ENCODE data around the gene PIAS4.
"Not testable (repeated sequence)": the region's sequence is repeated elsewhere in the genome, so short reads cannot be mapped to it uniquely, and the experiment has no call there.

The PIAS4 gene

DNA sequence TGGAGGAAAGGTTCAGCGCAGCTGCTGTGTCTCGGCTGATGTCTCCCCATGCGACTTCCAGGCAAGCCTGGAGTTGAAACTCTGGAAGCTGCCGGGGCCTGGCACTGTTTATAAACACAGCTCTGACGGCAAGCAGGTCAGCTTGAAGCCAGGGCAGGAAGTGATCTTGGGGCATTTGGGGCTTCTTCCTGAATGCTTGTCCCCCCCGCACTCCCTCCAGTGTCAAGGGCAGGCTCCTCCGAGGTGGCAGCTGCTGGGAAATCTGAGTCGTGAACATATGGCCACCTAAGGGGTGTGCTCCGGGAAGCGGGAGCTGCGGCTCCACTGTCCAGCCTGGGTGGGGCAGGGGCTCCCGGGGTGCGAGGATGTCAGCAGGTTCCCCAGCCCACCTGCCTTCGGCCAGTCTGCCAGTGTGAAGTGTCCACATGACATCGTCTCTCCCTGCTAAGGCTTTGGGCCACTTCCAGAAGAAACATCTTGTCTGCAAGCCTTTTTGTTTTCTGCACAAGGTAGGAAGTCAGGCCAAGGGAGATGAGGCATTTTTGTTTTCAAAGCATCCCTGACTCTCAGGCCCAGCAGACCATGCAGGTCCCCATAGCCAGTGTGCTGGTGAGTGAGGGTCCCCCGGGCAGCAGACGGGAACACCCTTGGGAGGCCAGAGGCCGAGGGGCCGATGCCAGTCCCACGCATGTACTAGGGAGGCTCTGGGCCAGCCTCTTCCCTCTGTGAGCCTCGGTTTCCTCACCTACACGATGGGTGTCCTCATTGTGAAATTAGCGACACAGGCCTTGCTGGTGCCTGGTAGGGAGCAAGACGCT, 2.7 kb downstream of the PIAS4 start:
- no peaks in the 10 kb centered on the region for H3K9me3 ChIP-seq (ENCODE audit: control insufficient read depth, insufficient read depth, low read length)
- H3K79me2 ChIP-seq (ENCODE audit: control insufficient read depth, low read length) = peaks cover 62% of the 10 kb centered on the region
- no peak overlapping the region for H3K27ac ChIP-seq (ENCODE audit: low read depth, low read length)
- H3K4me2 ChIP-seq (ENCODE audit: low read length) = no peak overlapping the region
- H3K36me3 ChIP-seq (ENCODE audit: control insufficient read depth, low read length) = peaks cover 26% of the 10 kb centered on the region
- peaks cover 5% of the 10 kb centered on the region; the same call in 1 of the 2 replicates for H4K20me1 ChIP-seq (ENCODE audit: control insufficient read depth, insufficient read depth, low read depth, low read length)
- H3K9me2 ChIP-seq (replicated peaks; ENCODE audit: control insufficient read depth, low read length) = no peaks in the 10 kb centered on the region
- H3K27me3 ChIP-seq (ENCODE audit: control insufficient read depth, low read length) = no peaks in the 10 kb centered on the region
- TF ChIP-seq, protein P1, sequence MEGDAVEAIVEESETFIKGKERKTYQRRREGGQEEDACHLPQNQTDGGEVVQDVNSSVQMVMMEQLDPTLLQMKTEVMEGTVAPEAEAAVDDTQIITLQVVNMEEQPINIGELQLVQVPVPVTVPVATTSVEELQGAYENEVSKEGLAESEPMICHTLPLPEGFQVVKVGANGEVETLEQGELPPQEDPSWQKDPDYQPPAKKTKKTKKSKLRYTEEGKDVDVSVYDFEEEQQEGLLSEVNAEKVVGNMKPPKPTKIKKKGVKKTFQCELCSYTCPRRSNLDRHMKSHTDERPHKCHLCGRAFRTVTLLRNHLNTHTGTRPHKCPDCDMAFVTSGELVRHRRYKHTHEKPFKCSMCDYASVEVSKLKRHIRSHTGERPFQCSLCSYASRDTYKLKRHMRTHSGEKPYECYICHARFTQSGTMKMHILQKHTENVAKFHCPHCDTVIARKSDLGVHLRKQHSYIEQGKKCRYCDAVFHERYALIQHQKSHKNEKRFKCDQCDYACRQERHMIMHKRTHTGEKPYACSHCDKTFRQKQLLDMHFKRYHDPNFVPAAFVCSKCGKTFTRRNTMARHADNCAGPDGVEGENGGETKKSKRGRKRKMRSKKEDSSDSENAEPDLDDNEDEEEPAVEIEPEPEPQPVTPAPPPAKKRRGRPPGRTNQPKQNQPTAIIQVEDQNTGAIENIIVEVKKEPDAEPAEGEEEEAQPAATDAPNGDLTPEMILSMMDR (IDR thresholded peaks at IDR 0.05; ENCODE audit: low read depth, low read length, poor library complexity, severe bottlenecking) = no peak
- no peak for TF ChIP-seq EZH2phosphoT487 (IDR thresholded peaks at IDR 0.05; ENCODE audit: borderline replicate concordance, low read length)
- H3F3A ChIP-seq (ENCODE audit: control insufficient read depth, insufficient read depth) = peaks cover 3% of the 10 kb centered on the region
- no peak overlapping the region for H3K4me3 ChIP-seq (ENCODE audit: low read length)
- H3K4me1 ChIP-seq (ENCODE audit: control insufficient read depth, low read length) = peaks cover 15% of the 10 kb centered on the region

DNA sequence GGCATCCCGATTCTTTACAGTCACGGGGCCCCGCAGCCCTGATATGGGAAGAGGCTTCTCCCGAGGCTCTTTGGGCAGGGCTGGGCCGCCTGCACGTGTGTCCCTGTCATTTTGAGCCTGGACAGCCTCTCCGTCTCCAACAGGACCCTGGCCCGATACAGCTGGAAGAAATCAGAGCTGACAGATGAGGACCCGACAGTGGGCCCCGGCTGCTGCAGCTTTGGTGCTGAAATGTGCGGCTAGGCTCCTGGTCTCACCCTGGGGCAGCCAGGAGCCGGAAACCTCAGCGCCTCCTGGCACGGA, 3.2 kb downstream of the PIAS4 start:
- H4K20me1 ChIP-seq (ENCODE audit: control insufficient read depth, insufficient read depth, low read depth, low read length) = peaks cover 5% of the 10 kb centered on the region; the same call in 1 of the 2 replicates
- peaks cover 26% of the 10 kb centered on the region for H3K36me3 ChIP-seq (ENCODE audit: control insufficient read depth, low read length)

DNA sequence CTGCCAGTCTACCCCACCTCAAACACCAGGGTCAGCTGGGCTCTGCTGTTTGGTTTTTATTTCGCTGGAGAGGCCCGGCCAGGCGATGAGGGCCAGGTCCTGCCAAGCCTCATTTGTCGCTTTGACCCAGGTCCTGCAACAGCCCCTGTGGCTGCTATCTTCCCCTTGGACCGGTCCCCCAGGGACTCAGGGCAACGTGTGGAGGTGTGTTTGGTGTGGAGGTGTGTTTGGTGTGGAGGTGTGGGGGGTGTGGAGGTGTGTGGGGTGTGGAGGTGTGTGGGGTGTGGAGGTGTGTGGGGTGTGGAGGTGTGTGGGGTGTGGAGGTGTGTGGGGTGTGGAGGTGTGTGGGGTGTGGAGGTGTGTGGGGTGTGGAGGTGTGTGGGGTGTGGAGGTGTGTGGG, 3.9 kb downstream of the PIAS4 start:
- Histone ChIP-seq H3K4me1 (ENCODE audit: control insufficient read depth, low read length) (peaks cover 14% of the 10 kb centered on the region), H3K79me2 (ENCODE audit: control insufficient read depth, low read length) (peaks cover 71% of the 10 kb centered on the region), H3K36me3 (ENCODE audit: control insufficient read depth, low read length) (peaks cover 28% of the 10 kb centered on the region)
- not testable (repeated sequence) for H3K4me3 ChIP-seq (ENCODE audit: low read length); H3F3A ChIP-seq (ENCODE audit: control insufficient read depth, insufficient read depth); H3K9me3 ChIP-seq (ENCODE audit: control insufficient read depth, insufficient read depth, low read length); H4K20me1 ChIP-seq (ENCODE audit: control insufficient read depth, insufficient read depth, low read depth, low read length); H3K4me2 ChIP-seq (ENCODE audit: low read length); H3K9me2 ChIP-seq (replicated peaks; ENCODE audit: control insufficient read depth, low read length); H3K27me3 ChIP-seq (ENCODE audit: control insufficient read depth, low read length); H3K27ac ChIP-seq (ENCODE audit: low read depth, low read length)

More for the DNA sequence above, 3.2 kb downstream of the PIAS4 start:
- peaks cover 15% of the 10 kb centered on the region for H3K4me1 ChIP-seq (ENCODE audit: control insufficient read depth, low read length)
- no peak overlapping the region for H3K4me3 ChIP-seq (ENCODE audit: low read length)
- peaks cover 66% of the 10 kb centered on the region for H3K79me2 ChIP-seq (ENCODE audit: control insufficient read depth, low read length)
- H3K4me2 ChIP-seq (ENCODE audit: low read length) = no peak overlapping the region
- peaks cover 3% of the 10 kb centered on the region for H3F3A ChIP-seq (ENCODE audit: control insufficient read depth, insufficient read depth)
- TF ChIP-seq EZH2phosphoT487 (IDR thresholded peaks at IDR 0.05; ENCODE audit: borderline replicate concordance, low read length) = no peak
- TF ChIP-seq, protein P1 (IDR thresholded peaks at IDR 0.05; ENCODE audit: low read depth, low read length, poor library complexity, severe bottlenecking) = no peak
- no peaks in the 10 kb centered on the region for H3K9me3 ChIP-seq (ENCODE audit: control insufficient read depth, insufficient read depth, low read length)
- no peak overlapping the region for H3K27ac ChIP-seq (ENCODE audit: low read depth, low read length)
- H3K9me2 ChIP-seq (replicated peaks; ENCODE audit: control insufficient read depth, low read length) = no peaks in the 10 kb centered on the region
- no peaks in the 10 kb centered on the region for H3K27me3 ChIP-seq (ENCODE audit: control insufficient read depth, low read length)
